NCI-H2029 treated with DMSO at 0.1 percent for 48 hours (cell line): ENCODE data around the gene ARID5B.

Experiments used
- DNase-seq: peaks from one replicate; lab custom pipeline; 2025; lab: John Stamatoyannopoulos, UW

ARID5B gene

GRCh38 chr10:61883371-61884025 lies 18.0 kb upstream of the ARID5B start:
- DNase-seq: no peak

GRCh38 chr10:61887772-61888171 lies 13.7 kb upstream of the ARID5B start:
- DNase-seq: no peak

GRCh38 chr10:61888744-61889143 lies 12.8 kb upstream of the ARID5B start:
- DNase-seq: no peak

- DNase-seq: no peak
Measured at GRCh38 chr10:61890430-61890829, 11.1 kb upstream of the ARID5B start.

- no peak for DNase-seq
Measured at GRCh38 chr10:61890881-61891409, 10.6 kb upstream of the ARID5B start.

GRCh38 chr10:61891906-61892585 lies 9.5 kb upstream of the ARID5B start:
- no peak for DNase-seq

GRCh38 chr10:61892961-61893360 lies 8.5 kb upstream of the ARID5B start:
- DNase-seq: no peak

- DNase-seq: no peak
Measured at GRCh38 chr10:61894133-61894532, 7.4 kb upstream of the ARID5B start.

- DNase-seq: no peak
Measured at GRCh38 chr10:61895898-61896600, 5.5 kb upstream of the ARID5B start.

GRCh38 chr10:61896854-61897661 lies 4.4 kb upstream of the ARID5B start:
- DNase-seq: no peak

- DNase-seq: no peak
Measured at GRCh38 chr10:61897671-61898434, 3.6 kb upstream of the ARID5B start.

- DNase-seq: no peak
Measured at GRCh38 chr10:61898435-61898778, 3.1 kb upstream of the ARID5B start.

- DNase-seq: no peak
Measured at GRCh38 chr10:61899069-61899531, 2.4 kb upstream of the ARID5B start.

- DNase-seq: no peak
Measured at GRCh38 chr10:61899663-61899996, 1.9 kb upstream of the ARID5B start.

GRCh38 chr10:61899997-61900828 lies 1.3 kb upstream of the ARID5B start:
- DNase-seq: peak; percentile 61

GRCh38 chr10:61901829-61902444 lies 438 bp downstream of the ARID5B start:
- DNase-seq: no peak

- DNase-seq: no peak
Measured at GRCh38 chr10:61902445-61903220, 1.1 kb downstream of the ARID5B start.

GRCh38 chr10:61903221-61903927 lies 1.9 kb downstream of the ARID5B start:
- DNase-seq: peak; percentile 39

GRCh38 chr10:61903928-61904344 lies 2.4 kb downstream of the ARID5B start:
- no peak for DNase-seq
